HG02763 (cell line): ENCODE results near the gene MAGEA4.

Source experiments
- ATAC-seq: cut with Tn5 transposase; IDR thresholded peaks from one replicate; pipeline ENCODE4 v1.9.1; 2021; ENCODE audit warnings: mild to moderate bottlenecking, moderate library complexity; ENCODE audit not compliant: unreplicated experiment

Gene MAGEA4

GRCh38 chrX:151922692-151923091 lies 10.0 kb downstream of the MAGEA4 start:
- no peak for ATAC-seq

- ATAC-seq: no peak
Measured at GRCh38 chrX:151923648-151924047, 11.0 kb downstream of the MAGEA4 start.

GRCh38 chrX:151929126-151929525 lies 16.4 kb downstream of the MAGEA4 start:
- no peak for ATAC-seq

GRCh38 chrX:151935358-151935757 lies 22.7 kb downstream of the MAGEA4 start:
- no peak for ATAC-seq

GRCh38 chrX:151938172-151938571 lies 25.5 kb downstream of the MAGEA4 start:
- no peak for ATAC-seq

GRCh38 chrX:151954730-151955129 lies 42.0 kb downstream of the MAGEA4 start:
- ATAC-seq: no peak

GRCh38 chrX:151958101-151958500 lies 45.4 kb downstream of the MAGEA4 start:
- ATAC-seq: no peak

GRCh38 chrX:151962034-151962433 lies 49.3 kb downstream of the MAGEA4 start:
- no peak for ATAC-seq

GRCh38 chrX:151966236-151966635 lies 53.5 kb downstream of the MAGEA4 start:
- no peak for ATAC-seq

GRCh38 chrX:151970027-151970426 lies 57.3 kb downstream of the MAGEA4 start:
- no peak for ATAC-seq

GRCh38 chrX:151970661-151971060 lies 58.0 kb downstream of the MAGEA4 start:
- no peak for ATAC-seq

GRCh38 chrX:151973060-151973661 lies 60.5 kb downstream of the MAGEA4 start:
- no peak for ATAC-seq

- ATAC-seq: no peak
Measured at GRCh38 chrX:151973851-151974335, 61.2 kb downstream of the MAGEA4 start.
